Stomach (tissue), 9 donors: ENCODE measurements around the gene PLP2. TPM values are rescaled to one million over a fixed set of nuclear protein-coding genes. Genes with fewer than 3 reads are reported as not detected.

Experiments used
- DNase-seq, 2 donors: peaks; one replicate each; pipeline versions ENCODE4 v3.0.0 to v3.0.0-alpha.2; 2013 to 2019
- H3K27ac ChIP-seq, 5 donors: fragments of 200-600 bp in 4 of 5; sonication (generic) in 4 of 5; one replicate each; pipeline ENCODE4 v1.5.1; 2013 to 2019; ENCODE audit warnings: mild to moderate bottlenecking in 1 of 5, moderate library complexity in 1 of 5
- H3K27me3 ChIP-seq, 3 donors: fragments of 200-600 bp; sonication (generic); one replicate each; pipeline ENCODE4 v1.5.1; 2017 to 2019; ENCODE audit warnings: mixed run types in 1 of 3
- H3K36me3 ChIP-seq, 4 donors: fragments of 200-600 bp; sonication (generic); 1 replicate in 3 of 4; 2 replicates in 1 of 4; pipeline ENCODE4 v1.5.1; 2016 to 2019
- H3K4me1 ChIP-seq, 4 donors: fragments of 200-600 bp; sonication (generic); one replicate each; pipeline ENCODE4 v1.5.1; 2016 to 2019
- H3K4me3 ChIP-seq, 4 donors: fragments of 200-600 bp; sonication (generic) in 3 of 4; one replicate each; pipeline ENCODE4 v1.5.1; 2016 to 2019; ENCODE audit warnings: mild to moderate bottlenecking in 1 of 4
- H3K9me3 ChIP-seq, 4 donors: fragments of 200-600 bp; sonication (generic); one replicate each; pipeline ENCODE4 v1.5.1; 2016 to 2019
- EP300 ChIP-seq: sonication (generic); formaldehyde crosslinking; IDR thresholded peaks from one replicate; pipeline ENCODE4 v1.6.1; 2017; ENCODE audit warnings: antibody characterized with exemption
- POLR2A ChIP-seq, 4 donors: fragments of 450-650 bp; IDR thresholded peaks; one replicate each; pipeline ENCODE4 v1.6.1; 2016; ENCODE audit warnings: antibody characterized with exemption in 4 of 4, control low read depth in 2 of 4, mild to moderate bottlenecking in 1 of 4, moderate library complexity in 1 of 4
- POLR2AphosphoS5 ChIP-seq, 3 donors: sonication (generic); formaldehyde crosslinking; IDR thresholded peaks; one replicate each; pipeline ENCODE4 v1.6.1; 2016; ENCODE audit warnings: antibody characterized with exemption in 3 of 3
- WGBS, 5 donors: extraction: QIAGEN DNeasy Blood & Tissue Kit in 3 of 5; methylation state at CpG; one replicate each; pipeline versions ENCODE4 v1.1.5 to v1.1.7; 2013 to 2018; 5-methylcytosine and 5-hydroxymethylcytosine counted together
- intact Hi-C: fragments of 100-400 bp; cut with DNase I; formaldehyde crosslinking; loops from one replicate; pipeline ENCODE4 v1.15.1; 2023; ENCODE audit warnings: low total_unique reads
- polyA plus RNA-seq, 3 donors: library from polyadenylated mRNA; stranded (reverse); fragments of 200-250 nt; gene quantifications; one replicate each; pipeline ENCODE4 v1.2.3, GENCODE V29; 2013
- small RNA-seq, 4 donors: library from RNA; depleted of rRNA; stranded (forward); fragments of <200 nt; gene quantifications; one replicate each; pipeline ENCODE3, GENCODE V24; 2016
- total RNA-seq, 5 donors: library from RNA; depleted of rRNA; stranded (reverse); fragments of >200 nt; gene quantifications; one replicate each; pipeline versions ENCODE4 v1.1.0 to v1.2.3, GENCODE V29; 2014 to 2016
- TF ChIP-seq, protein P1 (sequence below), 7 experiments: fragments of 450-650 bp in 4 of 7; fragments of 200-600 bp in 3 of 7; sonication (generic) in 3 of 7; IDR thresholded peaks; one replicate each; pipeline ENCODE4 v1.5.1; 2016 to 2019; ENCODE audit warnings: antibody characterized with exemption in 7 of 7, control low read depth in 2 of 7, mild to moderate bottlenecking in 1 of 7
- donor health status: healthy with polysubstance abuse.
- donor health status: Bipolar disorder and iron deficiency.
- donor health status: healthy.

PLP2 gene
- total and polyA plus RNA-seq, 8 donors = 14.0 to 323 (median 66.6) TPM

DNA sequence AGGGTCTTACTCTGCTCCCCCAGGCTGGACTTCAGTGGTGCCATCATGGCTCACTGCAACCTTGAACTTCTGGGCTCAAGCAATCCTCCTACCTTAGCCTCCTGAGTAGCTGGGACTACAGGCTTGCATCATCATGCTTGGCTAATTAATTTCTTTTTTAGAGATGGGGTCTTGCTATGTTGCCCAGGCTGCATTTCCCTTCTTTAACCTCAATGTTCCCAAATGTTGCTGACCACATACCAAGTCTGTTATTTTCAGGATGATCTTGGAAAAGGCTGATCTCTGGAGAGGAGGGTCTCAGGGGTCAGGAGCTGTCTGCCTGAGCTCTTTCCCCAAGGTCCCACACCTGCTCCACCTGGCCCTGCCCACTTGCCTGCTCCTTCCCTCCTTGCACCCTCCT lies 48.4 kb downstream of the PLP2 start:
- Histone ChIP-seq H3K4me1 (no peaks in the 10 kb centered on the region), H3K27ac (no peak overlapping the region), H3K4me3 (no peak overlapping the region), H3K9me3 (no peaks in the 10 kb centered on the region), H3K36me3 (no peaks in the 10 kb centered on the region), H3K27me3 (no peaks in the 10 kb centered on the region)
- intact Hi-C loops = no loop called here
- no peak for TF ChIP-seq EP300
- no peak for DNase-seq

DNA sequence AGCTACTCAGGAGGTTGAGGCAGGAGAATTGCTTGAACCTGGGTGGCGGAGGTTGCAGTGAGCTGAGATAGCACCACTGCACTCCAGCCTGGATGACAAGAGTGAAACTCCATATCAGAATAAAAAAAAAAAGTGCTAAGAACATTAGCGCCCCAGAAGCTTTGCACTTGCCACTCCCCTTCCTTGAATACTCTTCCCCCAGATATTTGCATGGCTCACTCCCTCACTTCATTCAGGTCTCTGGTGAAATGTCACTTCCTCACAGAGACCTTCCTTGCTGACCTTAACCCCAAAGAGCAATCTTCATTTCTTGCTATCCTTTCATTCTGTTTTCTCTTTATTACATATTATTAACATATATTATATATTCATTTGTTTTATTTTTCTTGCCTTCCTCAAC lies 50.2 kb downstream of the PLP2 start:
- intact Hi-C loops = no loop called here
- no peak for DNase-seq
- H3K36me3 ChIP-seq = no peaks in the 10 kb centered on the region
- no peaks in the 10 kb centered on the region for H3K4me1 ChIP-seq
- no peak overlapping the region for H3K27ac ChIP-seq
- TF ChIP-seq EP300 = no peak
- no peak for TF ChIP-seq POLR2AphosphoS5 (IDR thresholded peaks at IDR 0.05)
- TF ChIP-seq, protein P1, sequence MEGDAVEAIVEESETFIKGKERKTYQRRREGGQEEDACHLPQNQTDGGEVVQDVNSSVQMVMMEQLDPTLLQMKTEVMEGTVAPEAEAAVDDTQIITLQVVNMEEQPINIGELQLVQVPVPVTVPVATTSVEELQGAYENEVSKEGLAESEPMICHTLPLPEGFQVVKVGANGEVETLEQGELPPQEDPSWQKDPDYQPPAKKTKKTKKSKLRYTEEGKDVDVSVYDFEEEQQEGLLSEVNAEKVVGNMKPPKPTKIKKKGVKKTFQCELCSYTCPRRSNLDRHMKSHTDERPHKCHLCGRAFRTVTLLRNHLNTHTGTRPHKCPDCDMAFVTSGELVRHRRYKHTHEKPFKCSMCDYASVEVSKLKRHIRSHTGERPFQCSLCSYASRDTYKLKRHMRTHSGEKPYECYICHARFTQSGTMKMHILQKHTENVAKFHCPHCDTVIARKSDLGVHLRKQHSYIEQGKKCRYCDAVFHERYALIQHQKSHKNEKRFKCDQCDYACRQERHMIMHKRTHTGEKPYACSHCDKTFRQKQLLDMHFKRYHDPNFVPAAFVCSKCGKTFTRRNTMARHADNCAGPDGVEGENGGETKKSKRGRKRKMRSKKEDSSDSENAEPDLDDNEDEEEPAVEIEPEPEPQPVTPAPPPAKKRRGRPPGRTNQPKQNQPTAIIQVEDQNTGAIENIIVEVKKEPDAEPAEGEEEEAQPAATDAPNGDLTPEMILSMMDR (IDR thresholded peaks at IDR 0.05) = no peak
- no peak for TF ChIP-seq POLR2A (IDR thresholded peaks at IDR 0.05)
- WGBS, 5 donors = 46 to 71% (median 61%) methylated on average over 2 of the region's 2 CpGs
- H3K4me3 ChIP-seq = no peak overlapping the region
- H3K9me3 ChIP-seq = no peaks in the 10 kb centered on the region
- peaks cover 0 to 15% (median 0%) of the 10 kb centered on the region in 3 donors for H3K27me3 ChIP-seq

Small RNA genes lying within 50 kb of the gene (small RNA-seq; reads per million reads assigned to genes)
- gene RN7SL262P = 0 to 0.31 (median 0) reads per million in 4 donors

Other genes starting within 250 kb of the PLP2 start
- gene OTUD5, start 214.3 kb upstream of the PLP2 start, total RNA-seq = 100 to 1,000 TPM in 1 of 5 donors, 10 to 100 TPM in 4; 16.1 to 163 (median 18.1) TPM
- gene OTUD5, start 214.3 kb upstream of the PLP2 start, polyA plus RNA-seq = 10 to 100 TPM; 23.0 to 26.4 (median 25.5) TPM
- gene KCND1, start 200.1 kb upstream of the PLP2 start, total RNA-seq = 1 to 10 TPM in 1 of 5 donors, under 1 TPM in 1, not detected in 3; 0.45 to 2.4 TPM
- under 1 TPM; 0.15 to 0.68 (median 0.19) TPM for gene KCND1, start 200.1 kb upstream of the PLP2 start, polyA plus RNA-seq
- gene GRIPAP1, start 169.6 kb upstream of the PLP2 start, total RNA-seq = 100 to 1,000 TPM in 1 of 5 donors, 10 to 100 TPM in 4; 30.7 to 127 (median 58.9) TPM
- 10 to 100 TPM; 15.6 to 21.0 (median 16.3) TPM for gene GRIPAP1, start 169.6 kb upstream of the PLP2 start, polyA plus RNA-seq
- 10 to 100 TPM; 13.0 to 42.2 (median 35.3) TPM for gene TFE3, start 128.5 kb upstream of the PLP2 start, total RNA-seq
- gene TFE3, start 128.5 kb upstream of the PLP2 start, polyA plus RNA-seq = 10 to 100 TPM; 21.5 to 28.1 (median 27.0) TPM
- 10 to 100 TPM in 2 of 5 donors, 1 to 10 TPM in 3; 2.3 to 25.4 (median 6.1) TPM for gene CCDC120, start 112.9 kb upstream of the PLP2 start, total RNA-seq
- gene CCDC120, start 112.9 kb upstream of the PLP2 start, polyA plus RNA-seq = 1 to 10 TPM; 3.8 to 7.3 (median 4.0) TPM
- 10 to 100 TPM in 1 of 5 donors, 1 to 10 TPM in 2, not detected in 2; 5.0 to 37.1 (median 5.9) TPM for gene PRAF2, start 97.9 kb upstream of the PLP2 start, total RNA-seq
- gene PRAF2, start 97.9 kb upstream of the PLP2 start, polyA plus RNA-seq = 10 to 100 TPM in 2 of 3 donors, 1 to 10 TPM in 1; 9.3 to 16.6 (median 10.3) TPM
- 100 to 1,000 TPM in 2 of 5 donors, 10 to 100 TPM in 3; 12.2 to 209 (median 90.9) TPM for gene WDR45, start 92.0 kb upstream of the PLP2 start, total RNA-seq
- gene WDR45, start 92.0 kb upstream of the PLP2 start, polyA plus RNA-seq = 100 to 1,000 TPM in 1 of 3 donors, 10 to 100 TPM in 2; 69.0 to 102 (median 75.3) TPM
- gene GPKOW, start 48.2 kb upstream of the PLP2 start, total RNA-seq = 10 to 100 TPM in 2 of 5 donors, 1 to 10 TPM in 3; 6.4 to 19.1 (median 8.2) TPM
- 10 to 100 TPM; 14.1 to 18.2 (median 14.7) TPM for gene GPKOW, start 48.2 kb upstream of the PLP2 start, polyA plus RNA-seq
- gene MAGIX, start 9.1 kb upstream of the PLP2 start, total RNA-seq = 10 to 100 TPM in 3 of 5 donors, 1 to 10 TPM in 2; 4.7 to 43.2 (median 10.3) TPM
- 10 to 100 TPM; 18.9 to 41.1 (median 35.0) TPM for gene MAGIX, start 9.1 kb upstream of the PLP2 start, polyA plus RNA-seq
- 10 to 100 TPM in 3 of 5 donors, 1 to 10 TPM in 2; 3.7 to 65.1 (median 16.9) TPM for gene PRICKLE3, start 14.5 kb downstream of the PLP2 start, total RNA-seq
- gene PRICKLE3, start 14.5 kb downstream of the PLP2 start, polyA plus RNA-seq = 1 to 10 TPM; 6.3 to 7.1 (median 6.5) TPM
- 100 to 1,000 TPM in 1 of 5 donors, 1 to 10 TPM in 2, under 1 TPM in 1, not detected in 1; 0.89 to 211 (median 3.3) TPM for gene SYP, start 28.3 kb downstream of the PLP2 start, total RNA-seq
- gene SYP, start 28.3 kb downstream of the PLP2 start, polyA plus RNA-seq = 1 to 10 TPM in 2 of 3 donors, under 1 TPM in 1; 0.92 to 5.0 (median 3.9) TPM
- 1 to 10 TPM in 1 of 5 donors, under 1 TPM in 2, not detected in 2; 0.37 to 6.1 (median 0.89) TPM for gene CACNA1F, start 61.4 kb downstream of the PLP2 start, total RNA-seq
- gene CACNA1F, start 61.4 kb downstream of the PLP2 start, polyA plus RNA-seq = under 1 TPM; 0.06 to 0.18 (median 0.15) TPM
- gene CCDC22, start 63.6 kb downstream of the PLP2 start, total RNA-seq = 10 to 100 TPM in 2 of 5 donors, 1 to 10 TPM in 3; 2.7 to 68.9 (median 7.0) TPM
- 10 to 100 TPM in 1 of 3 donors, 1 to 10 TPM in 2; 7.4 to 12.2 (median 8.9) TPM for gene CCDC22, start 63.6 kb downstream of the PLP2 start, polyA plus RNA-seq
- not detected for gene FOXP3, start 92.8 kb downstream of the PLP2 start, total RNA-seq
- under 1 TPM in 2 of 3 donors, not detected in 1; 0.12 to 0.88 TPM for gene FOXP3, start 92.8 kb downstream of the PLP2 start, polyA plus RNA-seq
- 10 to 100 TPM in 1 of 5 donors, 1 to 10 TPM in 4; 1.4 to 20.4 (median 5.7) TPM for gene PPP1R3F, start 97.9 kb downstream of the PLP2 start, total RNA-seq
- 1 to 10 TPM; 2.1 to 6.4 (median 4.0) TPM for gene PPP1R3F, start 97.9 kb downstream of the PLP2 start, polyA plus RNA-seq
- gene GAGE10, start 131.7 kb downstream of the PLP2 start, total RNA-seq = not detected
- gene GAGE10, start 131.7 kb downstream of the PLP2 start, polyA plus RNA-seq = not detected
- not detected for gene GAGE12J, start 150.1 kb downstream of the PLP2 start, total RNA-seq
- not detected for gene GAGE12J, start 150.1 kb downstream of the PLP2 start, polyA plus RNA-seq
- not detected for gene GAGE13, start 159.7 kb downstream of the PLP2 start, total RNA-seq
- not detected for gene GAGE13, start 159.7 kb downstream of the PLP2 start, polyA plus RNA-seq